Liver (tissue), 9 donors: Measurements from ENCODE around the gene BCAN. TPM values are rescaled to one million over a fixed set of nuclear protein-coding genes. Genes with fewer than 3 reads are reported as not detected.
A peak's percentile ranks its signal among the peaks of the same experiment; 100 is the strongest.

ENCODE experiments used
- DNase-seq: peaks from one replicate; pipeline ENCODE4 v3.0.0-alpha.2; 2017; ENCODE audit warnings: low spot score
- H3K27ac ChIP-seq, 2 donors: one replicate each; pipeline ENCODE4 v1.7.0; 2013; ENCODE audit warnings: inconsistent platforms in 2 of 2, low read length in 2 of 2, control low read depth in 1 of 2, low read depth in 1 of 2, mild to moderate bottlenecking in 1 of 2
- H3K27me3 ChIP-seq, 4 donors: one replicate each; pipeline versions ENCODE4 v1.6.1 to v1.7.0; 2013; ENCODE audit warnings: low read length in 3 of 4, inconsistent platforms in 1 of 4, mild to moderate bottlenecking in 1 of 4, moderate library complexity in 1 of 4; ENCODE audit not compliant: control insufficient read depth in 4 of 4, insufficient read depth in 4 of 4
- H3K36me3 ChIP-seq, 4 donors: one replicate each; pipeline versions ENCODE4 v1.6.1 to v1.7.0; 2013; ENCODE audit warnings: low read length in 3 of 4, mild to moderate bottlenecking in 3 of 4, low read depth in 1 of 4, moderate library complexity in 1 of 4; ENCODE audit not compliant: control insufficient read depth in 4 of 4, insufficient read depth in 3 of 4
- H3K4me1 ChIP-seq, 4 donors: one replicate each; pipeline versions ENCODE4 v1.6.1 to v1.7.0; 2013; ENCODE audit warnings: low read length in 3 of 4, mild to moderate bottlenecking in 3 of 4, moderate library complexity in 1 of 4; ENCODE audit not compliant: control insufficient read depth in 4 of 4, insufficient read depth in 4 of 4
- H3K4me3 ChIP-seq, 3 donors: one replicate each; pipeline versions ENCODE4 v1.6.1 to v1.7.0; 2013; ENCODE audit warnings: low read length in 3 of 3, control low read depth in 1 of 3, low read depth in 1 of 3, mild to moderate bottlenecking in 1 of 3
- H3K9ac ChIP-seq, 2 donors: one replicate each; pipeline ENCODE4 v1.7.0; 2013; ENCODE audit warnings: low read length in 2 of 2, mild to moderate bottlenecking in 2 of 2, moderate library complexity in 2 of 2, control low read depth in 1 of 2, low read depth in 1 of 2
- H3K9me3 ChIP-seq, 4 donors: one replicate each; pipeline versions ENCODE4 v1.6.1 to v1.7.0; 2013; ENCODE audit warnings: low read length in 3 of 4; ENCODE audit not compliant: control insufficient read depth in 4 of 4
- EGR1 ChIP-seq, 2 donors: IDR thresholded peaks; 2 replicates each; pipeline ENCODE4 v1.6.1; 2016 to 2018; ENCODE audit warnings: antibody characterized with exemption in 2 of 2, low read depth in 2 of 2
- FOXA1 ChIP-seq: IDR thresholded peaks from 2 replicates; pipeline ENCODE4 v1.6.1; 2016; ENCODE audit warnings: antibody characterized with exemption
- FOXA2 ChIP-seq: IDR thresholded peaks from 2 replicates; pipeline ENCODE4 v1.6.1; 2016; ENCODE audit warnings: antibody characterized with exemption
- GABPA ChIP-seq, 2 donors: IDR thresholded peaks in 1 of 2; conservative IDR thresholded peaks in 1 of 2; 2 replicates each; pipeline ENCODE4 v1.6.1; 2016; ENCODE audit warnings: antibody characterized with exemption in 2 of 2, mild to moderate bottlenecking in 1 of 2, moderate library complexity in 1 of 2
- HNF4A ChIP-seq, 2 donors: conservative IDR thresholded peaks; 2 replicates each; pipeline ENCODE4 v1.6.1; 2016; ENCODE audit warnings: antibody characterized with exemption in 2 of 2, mild to moderate bottlenecking in 2 of 2
- HNF4G ChIP-seq: IDR thresholded peaks from 2 replicates; pipeline ENCODE4 v1.6.1; 2016; ENCODE audit warnings: antibody characterized with exemption
- JUND ChIP-seq, 2 donors: IDR thresholded peaks; 2 replicates each; pipeline ENCODE4 v1.6.1; 2016; ENCODE audit warnings: antibody characterized with exemption in 2 of 2
- MAX ChIP-seq: IDR thresholded peaks from 2 replicates; pipeline ENCODE4 v1.6.1; 2016; ENCODE audit warnings: antibody characterized with exemption
- NR2F2 ChIP-seq: IDR thresholded peaks from 2 replicates; pipeline ENCODE4 v1.6.1; 2016; ENCODE audit warnings: antibody characterized with exemption
- RAD21 ChIP-seq, 2 donors: IDR thresholded peaks; 2 replicates each; pipeline ENCODE4 v1.6.1; 2016; ENCODE audit warnings: antibody characterized with exemption in 2 of 2, mild to moderate bottlenecking in 2 of 2
- REST ChIP-seq: IDR thresholded peaks from 2 replicates; pipeline ENCODE4 v1.6.1; 2016; ENCODE audit warnings: antibody characterized with exemption, mild to moderate bottlenecking
- SP1 ChIP-seq: IDR thresholded peaks from 2 replicates; pipeline ENCODE4 v1.6.1; 2018; ENCODE audit warnings: antibody characterized with exemption, mild to moderate bottlenecking
- TAF1 ChIP-seq: conservative IDR thresholded peaks from 2 replicates; pipeline ENCODE4 v1.6.1; 2016; ENCODE audit warnings: antibody characterized with exemption, mild to moderate bottlenecking
- YY1 ChIP-seq: IDR thresholded peaks from 2 replicates; pipeline ENCODE4 v1.6.1; 2016; ENCODE audit warnings: antibody characterized with exemption, mild to moderate bottlenecking
- ZBTB33 ChIP-seq: IDR thresholded peaks from 2 replicates; pipeline ENCODE4 v1.6.1; 2016; ENCODE audit warnings: antibody characterized with exemption
- WGBS: extraction: QIAGEN DNeasy Blood & Tissue Kit; methylation state at CpG from one replicate; pipeline ENCODE4 v1.1.7; 2013; 5-methylcytosine and 5-hydroxymethylcytosine counted together
- polyA plus RNA-seq, 2 donors: library from polyadenylated mRNA; stranded (reverse) in 1 of 2; unstranded in 1 of 2; fragments of 200-250 nt in 1 of 2; fragments of >200 nt in 1 of 2; fragmentation: Nextera tagmentation in 1 of 2; extraction: Ambion mirVana in 1 of 2; gene quantifications; one replicate each; pipeline versions ENCODE4 v1.2.1 to v1.2.3, GENCODE V29; 2013 to 2015
- total RNA-seq, 2 donors: library from RNA; depleted of rRNA; stranded (reverse); fragments of >200 nt; gene quantifications; one replicate each; pipeline ENCODE4 v1.2.3, GENCODE V29; 2014
- donor health status: healthy.
- donor health status: healthy.
- donor health status: healthy.
- donor health status: healthy.
- donor health status: healthy.

The BCAN gene
- total and polyA plus RNA-seq, 4 donors, result 0.02 TPM; not detected in 3

GRCh38 chr1:156598731-156599432 is 43.0 kb upstream of the BCAN start:
- no peak for TF ChIP-seq MAX
- no peak for TF ChIP-seq SP1
- no peak for TF ChIP-seq YY1
- H3K27me3 ChIP-seq, result no peaks in the 10 kb centered on the region
- H3K9ac ChIP-seq, result no peak overlapping the region
- no peak for DNase-seq
- H3K36me3 ChIP-seq, result peaks cover 6 to 33% (median 16%) of the 10 kb centered on the region in 4 donors
- no peak overlapping the region for H3K4me3 ChIP-seq
- peaks cover 5 to 16% (median 11%) of the 10 kb centered on the region in 4 donors for H3K4me1 ChIP-seq
- no peak overlapping the region for H3K27ac ChIP-seq
- H3K9me3 ChIP-seq, result no peaks in the 10 kb centered on the region
- WGBS, result 78% methylated on average over 4 of the region's 4 CpGs

GRCh38 chr1:156599811-156600210 is 42.1 kb upstream of the BCAN start:
- Histone ChIP-seq H3K4me3 (no peak overlapping the region), H3K27ac (no peak overlapping the region), H3K4me1 (peaks cover 5 to 16% (median 11%) of the 10 kb centered on the region in 4 donors), H3K9ac (no peak overlapping the region), H3K9me3 (no peaks in the 10 kb centered on the region), H3K36me3 (peaks cover 6 to 28% (median 13%) of the 10 kb centered on the region in 4 donors), H3K27me3 (no peaks in the 10 kb centered on the region)
- no peak for TF ChIP-seq MAX
- TF ChIP-seq REST, result no peak
- TF ChIP-seq GABPA (IDR thresholded peaks at IDR 0.05 in 1 of 2, conservative IDR thresholded peaks at IDR 0.05 in 1 of 2), result no peak
- no peak for TF ChIP-seq SP1
- no peak for TF ChIP-seq EGR1 (IDR thresholded peaks at IDR 0.05; ENCODE audit: low read depth in 2 of 2)
- TF ChIP-seq FOXA2, result no peak
- no peak for TF ChIP-seq JUND (IDR thresholded peaks at IDR 0.05)
- no peak for TF ChIP-seq FOXA1
- TF ChIP-seq HNF4G, result no peak
- 80% methylated on average over 3 of the region's 3 CpGs for WGBS
- DNase-seq, result no peak

GRCh38 chr1:156600733-156601121 is 41.2 kb upstream of the BCAN start:
- 3% methylated on average over 13 of the region's 13 CpGs for WGBS

More at GRCh38 chr1:156600733-156601121, 41.2 kb upstream of the BCAN start:
- H3K9me3 ChIP-seq, result no peaks in the 10 kb centered on the region
- peaks cover 3 to 24% (median 9%) of the 10 kb centered on the region in 4 donors for H3K36me3 ChIP-seq
- peak overlapping the region; percentile 65 to 80 (median 79) for H3K4me3 ChIP-seq
- TF ChIP-seq FOXA2, result no peak
- no peak for TF ChIP-seq YY1
- no peak for TF ChIP-seq HNF4A (conservative IDR thresholded peaks at IDR 0.05)
- TF ChIP-seq RAD21 (IDR thresholded peaks at IDR 0.05), result no peak
- TF ChIP-seq TAF1, result no peak
- TF ChIP-seq FOXA1, result no peak
- TF ChIP-seq NR2F2, result no peak
- TF ChIP-seq EGR1 (IDR thresholded peaks at IDR 0.05; ENCODE audit: low read depth in 2 of 2), result no peak
- no peak for TF ChIP-seq ZBTB33
- TF ChIP-seq MAX, result no peak
- TF ChIP-seq REST, result no peak
- no peaks in the 10 kb centered on the region for H3K27me3 ChIP-seq
- H3K9ac ChIP-seq, result peak overlapping the region; percentile 21 to 24
- H3K4me1 ChIP-seq, result peaks cover 5 to 16% (median 11%) of the 10 kb centered on the region in 4 donors
- H3K27ac ChIP-seq, result peak overlapping the region; percentile 42 to 54
- DNase-seq, result no peak
